GM21529 (cell line): ENCODE results near the gene SORBS2.
A peak's percentile ranks its signal among the peaks of the same experiment; 100 is the strongest.

Source experiments
- ATAC-seq: cut with Tn5 transposase; IDR thresholded peaks from one replicate; pipeline ENCODE4 v1.9.1; 2021; ENCODE audit not compliant: unreplicated experiment

SORBS2 gene

DNA sequence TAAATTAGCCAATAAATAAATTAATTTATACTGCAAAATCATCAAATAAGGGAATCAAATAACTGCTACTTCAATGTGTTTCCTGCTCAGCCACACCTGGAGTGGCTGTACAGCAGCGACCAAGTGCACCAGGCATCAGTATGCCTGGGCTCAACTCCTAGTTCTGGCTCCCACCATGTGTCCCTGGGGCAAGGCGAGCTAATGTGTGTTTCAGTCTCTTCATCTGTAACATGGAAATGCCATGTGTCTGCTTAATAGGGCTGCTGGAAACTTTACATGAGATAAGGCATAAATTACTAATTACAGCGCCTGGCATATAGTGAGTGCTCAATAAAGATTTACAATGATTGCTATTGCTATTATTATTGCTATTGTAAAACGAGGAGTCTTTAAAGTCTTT, 167.6 kb downstream of the SORBS2 start:
- no peak for ATAC-seq

DNA sequence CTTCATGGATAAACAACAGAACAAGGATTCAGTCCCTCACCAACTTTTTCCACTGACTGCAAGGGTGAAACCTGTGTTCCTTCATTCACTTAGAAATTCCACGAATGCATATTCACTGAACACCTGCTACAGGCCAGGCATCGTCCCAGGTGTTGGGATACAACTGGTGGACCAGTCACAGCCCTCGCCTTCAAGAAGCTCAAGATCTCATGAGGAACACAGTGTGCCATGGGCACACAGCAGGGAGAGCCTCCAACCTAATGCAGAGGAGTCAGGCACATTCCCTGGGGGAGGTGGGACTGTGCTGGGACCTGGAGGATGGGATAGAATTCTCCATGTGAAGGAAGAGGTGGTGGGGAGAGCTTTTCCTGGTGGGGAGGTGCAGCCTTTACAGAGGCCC, 169.1 kb downstream of the SORBS2 start:
- no peak for ATAC-seq

DNA sequence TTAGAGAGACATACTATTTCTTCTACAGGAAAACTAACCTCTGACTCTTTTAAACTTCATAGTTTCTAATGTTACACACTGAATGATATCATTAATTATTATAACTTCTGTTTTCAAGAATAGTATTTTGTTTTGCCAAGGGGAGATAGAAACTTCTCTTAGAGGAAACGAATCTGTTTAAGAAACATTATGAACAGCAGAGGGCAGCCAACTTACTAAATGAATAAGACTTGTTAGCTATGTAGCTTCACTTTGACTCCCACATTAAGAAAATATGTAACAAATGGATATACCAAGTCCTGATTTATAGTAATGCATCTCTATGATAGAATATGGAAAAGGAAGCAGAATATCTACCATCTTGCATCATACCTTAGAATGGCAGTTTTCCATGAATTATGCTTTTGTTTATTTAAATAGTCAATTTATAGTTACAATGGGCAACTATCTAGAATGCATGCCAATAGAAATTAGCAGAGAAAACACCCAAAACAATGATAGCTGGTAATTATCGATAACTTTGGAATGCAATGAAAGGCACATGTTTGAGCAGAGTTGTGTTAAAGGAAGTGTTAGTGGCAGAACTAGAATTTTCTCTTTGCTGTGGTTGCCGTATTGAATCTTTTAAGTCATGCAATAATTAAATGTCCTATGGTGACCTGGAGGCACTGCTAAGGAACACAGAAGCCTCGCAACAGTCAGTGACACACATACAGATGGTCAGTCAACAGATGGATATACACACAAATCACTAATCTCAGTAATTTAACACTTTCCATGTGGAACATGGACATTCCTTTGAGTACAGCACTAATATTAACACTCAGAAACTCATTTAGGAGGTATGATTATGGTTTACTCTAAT, 171.0 kb downstream of the SORBS2 start:
- peak; percentile 67 for ATAC-seq

DNA sequence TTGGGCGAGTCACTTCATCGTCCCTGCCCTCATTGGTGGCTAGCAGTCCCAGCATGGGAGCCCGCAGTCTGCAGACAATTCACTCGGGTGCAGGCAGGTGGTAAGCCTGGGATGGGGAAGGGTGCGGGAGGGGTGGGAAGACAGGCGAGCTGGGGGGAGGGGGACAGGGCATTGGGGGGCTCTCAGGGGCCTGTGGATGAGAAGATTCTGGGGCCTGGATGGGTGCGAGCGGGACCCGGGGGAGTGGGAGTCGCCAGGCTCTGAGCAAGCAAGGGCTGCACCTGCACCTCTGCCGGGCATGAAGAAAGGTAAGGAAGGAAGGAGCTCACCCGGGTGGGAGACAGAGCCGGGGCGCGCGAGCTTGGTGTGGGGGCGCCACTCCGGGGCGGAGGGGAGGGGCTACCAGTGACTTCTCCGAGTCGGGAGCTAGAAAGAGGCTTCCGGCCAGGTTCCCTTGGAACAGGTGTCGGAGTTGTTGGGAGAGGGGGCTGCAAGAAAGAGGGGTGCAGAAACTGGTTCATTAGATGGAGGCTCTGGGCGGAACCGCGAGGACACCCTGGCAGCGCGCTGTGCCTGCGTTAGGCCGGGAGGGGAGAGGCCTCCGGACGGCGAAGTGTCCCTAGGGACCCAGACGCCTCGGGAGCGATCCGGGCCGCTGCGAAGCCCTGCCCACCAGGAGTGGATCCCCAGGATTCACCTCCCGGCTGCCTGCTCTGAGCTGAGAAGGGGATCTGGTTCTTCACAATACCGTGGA, 173.3 kb downstream of the SORBS2 start:
- no peak for ATAC-seq

DNA sequence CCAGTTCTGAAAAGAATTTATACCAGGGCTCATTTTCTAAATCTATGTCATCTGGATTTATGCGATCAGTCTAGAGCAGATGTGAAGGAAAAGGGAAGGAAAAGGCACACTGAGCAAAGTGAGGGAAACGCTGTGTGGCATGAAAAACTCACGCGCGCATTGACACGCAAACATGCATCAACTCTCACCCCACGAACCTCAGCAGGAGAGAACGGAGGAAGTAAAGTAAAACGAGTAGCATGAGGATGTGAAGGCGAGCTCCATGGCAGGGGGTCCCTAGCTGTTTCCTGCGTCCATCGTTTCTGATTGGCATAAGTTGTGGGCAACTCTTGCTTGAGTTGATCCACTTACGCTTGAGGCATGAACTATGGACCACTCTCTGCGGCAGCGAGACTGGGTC, 173.9 kb downstream of the SORBS2 start:
- ATAC-seq: no peak

DNA sequence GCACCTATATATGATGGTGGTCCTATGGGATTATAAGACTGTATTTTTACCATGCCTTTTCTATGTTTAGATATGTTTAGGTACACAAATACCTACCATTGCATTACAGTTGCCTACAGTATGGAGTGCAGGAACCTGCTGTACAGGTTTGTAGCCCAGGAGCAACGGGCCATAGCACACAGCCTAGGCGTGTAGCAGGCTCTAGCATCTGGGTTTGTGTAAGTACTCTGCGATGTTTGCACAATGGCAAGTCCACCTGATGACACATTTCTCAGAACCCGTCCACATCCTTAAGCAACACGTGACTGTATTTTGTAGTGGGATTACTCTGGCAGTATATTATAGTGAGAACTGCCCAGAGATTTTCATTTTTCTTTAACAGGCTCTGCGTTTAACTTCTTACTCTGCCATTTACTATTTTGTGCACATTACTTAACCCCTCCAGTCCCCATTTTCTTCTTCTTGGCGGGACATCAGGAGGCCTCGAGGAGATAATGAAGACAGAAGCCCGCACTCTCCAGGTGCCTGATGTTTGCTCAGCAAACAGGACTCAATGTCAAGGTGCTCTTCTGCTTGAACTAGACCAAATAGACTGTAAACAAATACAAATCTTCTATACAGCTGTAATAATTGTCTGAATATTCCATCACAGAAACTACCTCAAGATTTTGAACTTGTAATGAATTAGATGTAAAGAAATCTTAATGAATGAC, 174.7 kb downstream of the SORBS2 start:
- no peak for ATAC-seq

DNA sequence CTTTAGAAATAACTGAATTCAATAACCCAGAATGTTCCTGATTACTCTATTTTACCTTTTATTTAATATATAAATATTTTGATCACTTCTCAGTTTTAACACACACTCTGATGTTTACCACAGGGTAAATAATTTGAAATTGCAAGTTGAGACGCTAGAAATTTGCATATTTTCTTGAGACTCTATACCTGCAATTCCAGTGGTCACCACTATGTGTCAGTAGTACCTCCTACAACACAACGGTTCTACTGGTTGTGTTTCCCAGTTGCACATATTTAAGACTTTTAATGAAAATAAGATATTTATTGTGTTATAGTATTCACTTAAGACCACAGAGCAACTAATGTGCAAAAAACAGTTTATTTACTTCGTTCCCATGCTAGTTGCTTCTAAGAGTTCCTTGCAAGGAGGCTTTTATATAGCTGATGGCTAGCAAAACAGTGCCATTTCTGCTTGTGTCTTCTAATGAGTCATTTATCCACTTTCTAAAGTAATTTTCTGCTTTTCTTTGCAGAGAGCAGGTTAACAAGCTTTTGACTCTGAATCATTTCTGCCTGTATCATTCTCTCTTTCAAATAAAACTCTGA, 177.8 kb downstream of the SORBS2 start:
- ATAC-seq: no peak

DNA sequence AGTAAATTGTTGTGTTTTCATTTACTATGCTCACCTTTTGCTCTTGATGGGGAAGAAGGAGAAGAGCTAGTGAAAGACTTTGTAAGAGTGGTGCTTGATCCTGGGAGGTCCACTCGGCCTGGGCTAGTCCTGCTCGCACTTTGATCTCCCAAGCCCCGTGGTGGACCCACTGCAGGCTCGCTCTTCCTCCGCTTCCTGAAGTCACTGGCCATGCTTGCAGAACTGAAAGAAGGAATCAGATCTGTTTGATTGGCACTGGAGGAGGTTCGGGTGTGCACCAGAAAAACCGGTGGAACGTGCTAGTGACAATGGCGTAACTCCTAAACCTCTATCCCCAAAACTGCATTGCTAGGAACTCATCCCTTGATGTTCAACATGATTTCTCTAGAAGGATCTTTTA, 185.2 kb downstream of the SORBS2 start:
- ATAC-seq: no peak

DNA sequence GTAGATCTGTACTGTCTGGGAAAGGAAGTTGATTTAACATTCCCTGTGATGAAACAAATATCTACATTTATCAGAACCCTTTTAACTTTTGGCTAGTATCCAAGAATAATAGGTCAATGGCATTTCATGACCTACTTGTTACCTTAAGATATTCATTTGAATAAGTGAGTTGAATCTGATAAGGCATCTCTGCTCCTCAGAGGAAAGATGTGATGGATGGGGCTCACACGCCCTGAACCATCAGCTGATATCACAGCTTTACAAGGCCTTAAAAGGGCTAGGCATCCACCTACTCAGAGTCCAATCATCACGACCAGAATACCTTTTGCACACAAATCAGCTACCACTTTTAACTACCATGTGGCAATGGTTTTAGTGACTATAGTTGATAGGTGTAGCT, 186.5 kb downstream of the SORBS2 start:
- no peak for ATAC-seq

DNA sequence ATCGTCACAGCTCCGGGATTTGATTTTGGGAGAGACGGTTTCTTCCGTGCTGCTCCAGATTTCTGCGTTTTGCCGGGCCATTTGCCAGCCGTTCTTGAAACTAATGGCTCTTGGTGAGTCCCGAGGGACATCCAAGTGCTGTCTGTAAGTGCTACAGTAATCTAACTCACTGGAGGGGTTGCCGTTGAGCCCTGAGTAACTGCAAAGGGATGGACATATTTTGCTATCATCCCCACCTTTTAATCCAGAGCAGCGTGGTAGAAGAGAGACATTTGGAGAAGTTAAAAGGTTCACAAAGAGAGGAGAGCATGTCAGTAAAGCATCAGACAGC, 187.8 kb downstream of the SORBS2 start:
- ATAC-seq: no peak

DNA sequence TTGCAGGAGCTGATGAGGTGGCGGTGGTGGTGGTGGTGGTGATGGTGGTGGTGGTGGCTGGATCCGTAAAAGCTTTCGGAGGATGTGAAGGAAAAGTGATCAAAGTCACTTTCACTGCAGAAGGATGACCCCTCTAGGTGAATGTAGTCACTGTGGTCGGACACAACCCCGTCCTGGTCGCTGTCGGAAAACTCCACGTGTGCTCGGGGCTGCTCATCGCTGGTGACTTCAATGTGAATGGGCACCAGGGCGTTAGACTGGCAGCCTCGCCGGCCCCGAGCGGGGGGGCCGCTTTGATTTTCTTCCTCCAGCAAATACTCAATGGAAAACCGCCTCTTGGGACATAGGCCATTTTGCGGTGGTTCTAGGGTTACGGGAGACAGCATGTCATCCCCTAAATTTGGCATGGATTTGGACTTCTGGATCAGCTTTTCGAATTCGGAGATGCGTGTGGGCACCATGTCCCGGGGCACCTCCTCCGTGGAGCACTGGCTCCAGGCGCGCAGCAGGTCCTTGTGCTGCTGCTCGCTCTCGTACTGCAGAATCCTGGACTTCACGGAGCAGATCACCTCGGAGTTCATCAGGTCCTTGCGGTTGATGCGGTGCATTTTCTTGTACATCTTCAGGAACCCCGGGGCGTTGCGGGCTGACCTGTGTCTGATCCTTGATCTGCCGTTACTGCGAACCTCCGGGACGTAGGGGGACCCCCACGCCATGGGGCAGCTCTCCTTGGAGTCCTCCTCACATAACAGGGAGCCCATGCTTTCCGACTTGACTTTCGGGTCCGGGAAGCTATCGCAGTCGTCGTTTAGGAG, 188.3 kb downstream of the SORBS2 start:
- no peak for ATAC-seq

DNA sequence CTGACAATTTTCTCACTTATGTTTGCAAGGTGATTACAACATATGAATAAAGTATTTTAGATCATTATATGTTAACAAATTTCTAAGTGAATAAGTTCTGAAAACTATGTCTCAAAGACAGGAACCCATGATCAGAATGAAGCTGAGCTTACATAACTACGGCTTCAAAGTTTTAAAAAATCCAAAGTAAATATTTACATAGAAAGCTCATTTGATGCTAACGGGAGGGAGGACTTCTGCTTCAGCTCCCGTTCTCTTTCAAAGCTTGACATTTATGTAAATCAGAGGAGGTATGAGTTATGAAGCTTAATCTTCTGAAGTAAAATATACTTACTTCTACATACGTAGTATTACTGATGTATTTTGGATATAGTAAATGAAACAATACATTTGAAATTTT, 203.8 kb downstream of the SORBS2 start:
- no peak for ATAC-seq

DNA sequence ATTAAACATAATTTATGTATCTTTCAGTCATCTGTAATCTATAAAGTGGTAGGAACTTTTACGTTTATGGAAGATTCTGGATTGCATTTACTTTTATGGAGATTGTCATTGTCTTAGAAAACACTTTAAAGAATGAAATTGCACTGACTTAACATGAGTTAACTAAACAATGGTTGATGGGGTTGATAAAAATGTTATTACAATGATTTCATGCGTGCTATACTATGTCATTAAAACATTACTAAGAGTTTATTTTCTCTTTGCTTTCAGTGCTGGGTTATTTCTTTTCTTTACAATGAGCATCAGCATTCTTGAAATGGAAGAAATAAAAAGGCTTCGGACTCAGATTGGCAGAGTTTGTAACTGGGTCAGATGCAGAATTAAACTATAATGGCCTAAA, 209.6 kb downstream of the SORBS2 start:
- no peak for ATAC-seq

DNA sequence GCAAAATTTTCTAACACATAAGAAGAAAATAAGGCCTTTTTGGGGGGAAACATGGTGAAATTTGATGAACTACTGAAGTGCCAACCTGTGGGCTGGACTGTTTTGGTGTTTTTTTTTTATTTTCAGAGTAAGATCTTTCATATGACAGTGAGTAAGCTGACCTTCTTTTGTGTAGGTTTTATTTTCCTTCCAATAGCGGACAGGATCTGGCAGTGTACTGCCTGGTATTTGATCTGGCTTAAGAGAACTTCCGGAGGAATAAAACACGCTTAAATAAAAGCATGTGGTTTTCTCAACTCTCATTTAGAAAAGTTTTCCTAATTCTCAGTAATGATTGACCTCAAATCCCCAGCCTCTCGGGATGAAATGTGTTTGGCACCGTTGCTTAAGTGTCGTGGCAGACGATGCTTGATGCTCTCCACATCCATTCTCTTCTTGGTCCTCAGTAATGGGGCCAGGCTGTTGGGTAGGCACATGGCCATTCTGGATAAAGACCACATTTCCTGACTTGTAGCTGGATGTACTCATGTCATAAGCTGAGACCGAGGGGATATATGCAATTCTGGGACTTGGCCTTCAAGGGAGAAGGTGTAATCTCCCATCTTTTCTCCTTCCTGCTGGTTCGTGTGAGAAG, 211.1 kb downstream of the SORBS2 start:
- ATAC-seq: no peak

DNA sequence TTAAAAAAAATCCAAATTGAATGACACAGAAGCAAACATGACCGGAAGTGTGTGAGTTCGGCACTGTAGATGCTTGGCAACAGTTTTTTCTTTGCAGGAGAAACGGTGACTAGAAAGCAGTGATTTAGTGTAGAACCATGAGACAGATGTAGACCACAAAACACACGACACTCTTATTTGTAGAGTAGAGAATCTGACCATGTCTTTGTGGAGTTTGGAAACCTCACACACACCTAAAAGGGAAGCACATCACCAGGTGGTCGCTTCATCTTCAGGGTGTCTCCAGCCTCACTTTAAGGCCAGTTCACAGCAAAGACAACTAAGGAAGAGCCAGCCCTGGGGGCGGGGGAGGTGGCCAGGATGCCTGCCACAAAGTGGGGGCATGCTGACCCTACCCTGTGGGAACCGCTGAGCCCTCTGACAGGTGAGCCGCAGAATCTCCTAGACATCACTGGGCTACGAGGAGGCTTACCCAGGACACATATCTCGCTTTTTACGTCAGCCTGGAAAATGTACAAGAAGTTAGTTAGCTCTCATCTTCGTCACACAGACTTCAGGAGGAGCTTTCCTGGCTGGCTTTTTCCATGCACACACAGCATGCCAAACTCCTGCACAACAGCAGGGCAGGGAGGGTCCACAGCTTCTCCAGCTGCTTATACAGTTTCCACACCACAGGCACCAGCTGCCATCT, 212.3 kb downstream of the SORBS2 start:
- ATAC-seq: no peak

DNA sequence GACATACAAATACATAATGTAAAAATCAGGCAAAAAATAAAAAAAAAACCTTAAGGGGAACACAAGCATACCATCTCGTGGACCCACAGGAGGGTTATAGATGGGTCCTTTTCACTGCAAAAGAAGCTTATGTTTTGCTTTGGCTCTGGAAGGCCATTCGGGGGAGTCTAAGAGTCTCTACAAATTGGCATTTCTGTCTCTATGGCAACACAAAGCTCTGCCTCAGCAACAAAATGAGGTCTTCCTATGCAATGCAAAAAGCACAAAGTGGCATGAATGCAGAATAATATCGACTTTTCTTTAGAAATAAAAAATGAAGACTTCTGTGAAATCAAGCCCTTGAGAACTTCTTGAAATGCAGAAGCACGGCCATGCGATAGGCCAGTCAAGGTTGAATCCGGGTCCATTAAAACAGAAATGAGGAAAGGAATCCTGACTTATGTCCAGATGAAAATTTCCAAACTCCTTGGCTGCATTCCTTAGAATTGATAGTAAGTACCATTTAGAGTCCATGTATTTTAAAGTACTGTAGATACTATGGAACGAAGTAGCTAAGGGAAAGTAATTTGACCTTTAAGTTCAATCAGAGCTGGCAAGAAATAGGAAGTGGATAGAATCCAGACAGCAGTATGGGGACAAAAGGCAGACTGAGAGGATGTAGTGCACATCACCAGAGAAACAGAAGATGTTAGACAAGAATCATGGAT, 213.0 kb downstream of the SORBS2 start:
- no peak for ATAC-seq

DNA sequence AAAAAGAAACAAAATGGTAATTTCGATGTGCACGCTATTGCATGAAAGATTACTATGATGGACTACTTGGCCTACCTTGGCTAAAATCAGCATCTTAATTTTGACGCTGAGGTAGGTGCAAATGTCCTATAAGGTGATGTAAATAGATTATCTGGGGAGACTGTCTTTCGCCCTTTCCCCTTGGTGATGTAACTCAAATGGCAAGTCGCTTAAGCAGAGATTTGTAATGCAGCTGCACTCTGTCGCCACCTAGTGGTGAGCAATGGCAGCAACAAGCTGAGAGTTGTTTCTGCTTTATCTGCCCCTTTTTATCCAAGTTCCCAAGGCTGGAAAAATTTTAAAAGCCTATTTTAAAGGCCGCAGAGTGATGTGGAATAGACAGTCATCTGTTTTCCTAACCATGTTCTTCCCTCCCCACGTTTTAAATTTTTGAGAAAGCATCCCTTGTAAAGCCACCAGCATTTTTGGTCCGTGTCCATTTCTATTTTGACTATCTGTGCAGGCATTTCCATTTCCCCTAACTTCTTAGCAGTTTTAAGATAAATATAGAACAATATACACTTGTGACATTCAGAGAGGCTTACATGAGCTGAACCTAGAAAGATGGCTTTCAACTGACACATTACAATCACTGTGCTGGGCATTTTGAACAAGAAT, 214.3 kb downstream of the SORBS2 start:
- ATAC-seq: peak; percentile 85

DNA sequence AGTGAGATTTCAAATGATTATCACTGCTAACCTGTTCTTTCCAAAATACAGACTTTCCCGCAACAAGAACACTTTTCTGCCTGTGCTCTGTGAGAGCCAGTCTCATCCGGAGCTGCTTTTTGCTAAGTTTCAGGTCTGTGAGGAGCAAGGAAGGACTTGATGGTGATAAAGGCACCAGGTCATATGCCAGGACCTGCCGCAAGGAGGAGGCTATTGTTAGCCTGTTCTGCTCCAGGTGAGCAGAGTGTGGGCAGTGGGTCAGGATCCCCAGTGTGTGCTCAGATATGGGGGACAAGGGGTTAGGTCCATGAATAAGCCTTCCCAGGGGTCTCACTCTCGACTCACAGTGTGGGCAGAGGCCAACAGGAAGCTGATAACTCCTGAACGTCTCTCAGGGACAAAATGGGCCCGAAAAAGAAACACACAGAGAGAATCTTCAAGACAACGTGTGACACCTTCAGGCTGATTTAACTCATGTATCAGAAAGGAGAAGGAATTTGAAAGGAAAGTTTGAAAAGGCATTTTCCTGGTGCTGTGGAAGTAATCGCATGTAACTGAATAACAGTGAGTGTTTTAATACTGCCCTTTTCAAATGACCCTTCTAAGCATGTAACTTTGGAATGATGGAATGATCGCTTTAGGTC, 219.0 kb downstream of the SORBS2 start:
- no peak for ATAC-seq
